Measurements from ENCODE around the gene HDAC3.

Gene HDAC3

DNA sequence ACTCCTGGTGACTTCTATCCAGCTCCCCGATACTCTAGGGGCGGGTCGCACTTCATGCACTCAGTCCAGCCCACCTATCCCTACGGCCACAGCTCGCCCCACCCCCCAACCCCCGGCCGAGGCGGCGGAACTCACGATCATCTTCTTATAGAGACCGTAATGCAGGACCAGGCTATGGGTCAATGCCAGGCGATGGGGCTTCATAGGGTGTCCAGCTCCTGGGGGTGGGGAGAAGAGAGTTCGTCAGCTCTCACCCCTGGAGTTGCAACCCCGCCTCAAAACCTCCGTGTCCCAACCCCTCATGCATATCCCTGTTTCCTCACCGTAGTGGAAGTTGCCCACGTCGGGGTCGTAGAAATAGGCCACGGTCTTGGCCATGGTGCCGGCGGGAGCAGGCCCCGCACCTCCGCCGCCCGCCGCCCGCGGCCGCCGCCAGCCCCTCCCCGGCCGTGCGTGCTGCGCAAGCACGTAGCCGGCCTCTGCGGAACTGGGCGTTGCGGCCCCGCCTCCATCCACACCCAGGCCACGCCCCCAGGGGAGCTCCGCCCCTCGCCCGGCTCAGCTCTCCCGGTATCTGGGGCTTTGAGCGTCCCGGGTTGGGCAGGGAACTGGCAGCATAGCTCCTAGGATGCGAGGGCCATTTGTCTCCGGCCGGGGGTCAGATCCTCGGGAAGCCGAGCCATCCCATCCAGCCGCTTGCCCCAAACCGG, at the start of gene HDAC3, which contains the start of gene RELL2:
HDAC3 (minus strand) TSS at position 437 of the 710 bp plus-strand sequence; CDS start at position 378, 59 bp downstream.
RELL2 (plus strand) TSS at position 585 of the 710 bp plus-strand sequence. CDS start 1,229 bp downstream, outside the sequence.
- H3K4me1 Mint-ChIP-seq, result peaks cover 57% of the 10 kb centered on the region
- H3K9me3 Mint-ChIP-seq, result no peaks in the 10 kb centered on the region
- H3K27ac Mint-ChIP-seq, result peak within 1 kb of the TSS; percentile 36
- H3K36me3 Mint-ChIP-seq, result peaks cover 7% of the 10 kb centered on the region
- H3K4me3 Mint-ChIP-seq, result peak within 1 kb of the TSS; percentile 90
- H3K27me3 Mint-ChIP-seq, result no peaks in the 10 kb centered on the region

DNA sequence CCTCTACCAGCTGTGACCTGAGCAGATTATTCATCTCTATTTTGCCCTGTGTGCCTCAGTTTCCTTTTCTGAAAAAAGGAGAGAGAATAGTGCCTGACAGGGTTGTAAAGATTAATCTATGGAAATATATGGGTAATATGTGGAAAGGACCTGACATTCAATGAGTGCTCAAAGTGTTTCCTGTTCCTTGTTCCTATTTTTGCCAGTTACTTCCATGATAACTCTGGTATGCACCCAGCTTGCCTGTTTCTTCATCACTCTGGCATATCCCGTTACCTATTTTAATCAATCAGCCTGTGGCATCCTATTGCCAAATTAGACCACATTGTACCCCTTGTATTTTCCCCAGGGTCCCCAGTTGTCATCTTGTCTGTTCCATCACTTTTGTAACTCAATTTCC, 48.9 kb upstream of the HDAC3 start:
- Mint-ChIP-seq H3K36me3 (no peaks in the 10 kb centered on the region), H3K27me3 (no peaks in the 10 kb centered on the region), H3K4me3 (no peak overlapping the region), H3K9me3 (no peaks in the 10 kb centered on the region), H3K4me1 (peaks cover 23% of the 10 kb centered on the region), H3K27ac (no peak overlapping the region)

DNA sequence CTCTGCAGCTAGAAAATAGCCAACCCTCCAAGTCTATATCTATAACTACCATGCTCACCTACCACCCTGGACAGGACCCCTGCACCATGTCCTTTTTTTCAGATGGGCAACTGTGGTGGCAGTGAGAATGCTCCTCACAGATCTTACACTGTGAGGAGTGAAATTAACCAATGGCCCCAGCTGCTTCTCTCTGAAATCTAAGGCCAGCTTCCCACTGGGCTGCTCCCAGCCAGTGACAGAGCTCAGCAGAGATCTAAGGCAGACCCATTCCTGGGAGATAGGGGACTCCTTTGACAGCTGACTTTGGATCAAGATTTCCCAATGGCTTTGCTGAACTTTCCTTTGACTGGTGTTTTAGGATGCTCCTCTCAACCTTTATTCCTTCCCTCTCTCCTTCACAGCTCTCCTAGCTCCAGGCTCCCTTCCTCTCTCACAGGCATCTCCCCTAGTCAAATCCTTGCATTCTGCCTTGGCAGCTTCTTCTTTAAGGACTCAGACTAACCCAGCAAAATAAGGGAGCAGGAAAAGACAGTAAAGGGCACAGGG, 47.0 kb upstream of the HDAC3 start:
- no peaks in the 10 kb centered on the region for H3K36me3 Mint-ChIP-seq
- H3K9me3 Mint-ChIP-seq, result no peaks in the 10 kb centered on the region
- no peaks in the 10 kb centered on the region for H3K27me3 Mint-ChIP-seq
- peak overlapping the region; percentile 17 for H3K27ac Mint-ChIP-seq
- H3K4me1 Mint-ChIP-seq, result peaks cover 24% of the 10 kb centered on the region
- H3K4me3 Mint-ChIP-seq, result peak overlapping the region; percentile 54

DNA sequence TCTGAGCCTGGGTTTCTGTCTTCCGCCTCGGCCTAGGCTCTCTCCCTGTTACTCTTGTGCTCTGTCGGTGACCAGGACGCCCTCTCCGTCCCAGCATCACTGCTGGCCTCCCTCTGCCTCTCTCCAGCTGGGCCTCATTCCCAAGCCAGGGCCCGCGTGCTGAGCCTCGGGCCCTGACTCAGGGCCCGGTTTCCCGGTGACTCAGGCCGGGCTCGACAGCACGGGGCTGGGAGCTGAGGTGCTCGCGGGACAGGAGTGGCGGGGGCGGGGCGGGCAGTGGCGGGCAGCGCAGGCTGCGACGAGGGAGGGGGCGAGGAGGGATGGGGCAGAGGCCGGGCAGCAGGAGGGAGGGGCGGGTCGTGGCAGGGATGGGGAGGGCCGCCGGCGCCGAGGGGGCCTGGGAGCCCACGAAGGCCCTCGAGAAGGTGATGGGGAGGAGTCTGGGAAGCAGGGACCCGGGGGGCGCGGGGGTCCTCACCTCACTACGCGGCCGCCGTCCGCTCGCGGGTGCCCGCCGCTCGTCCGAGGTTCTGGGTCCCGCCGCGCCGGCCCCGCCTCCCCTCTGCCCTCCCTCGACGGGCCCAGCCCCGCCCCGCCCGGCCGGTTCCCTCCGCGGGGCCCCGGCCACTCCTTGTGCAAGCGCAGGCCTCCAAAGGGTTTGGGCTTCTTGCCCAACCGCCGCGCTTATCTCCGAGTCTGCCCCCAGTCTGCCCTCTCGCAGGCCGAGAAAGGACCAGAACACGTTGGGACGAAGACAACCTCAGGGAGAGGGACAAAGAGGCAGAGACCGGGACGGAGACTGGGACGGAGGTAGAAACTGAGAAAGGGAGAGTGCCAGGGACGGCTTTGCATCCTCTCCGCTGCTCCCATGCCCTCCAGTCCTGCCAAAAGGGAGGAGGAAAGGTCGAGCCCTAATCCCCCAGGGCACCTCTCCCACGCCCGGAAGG, 45.3 kb upstream of the HDAC3 start, which contains the start of gene ARAP3:
ARAP3 (minus strand) TSS at position 536 of the 947 bp plus-strand sequence. CDS start 1,744 bp downstream, outside the sequence.
- H3K36me3 Mint-ChIP-seq, result no peaks in the 10 kb centered on the region
- no peaks in the 10 kb centered on the region for H3K9me3 Mint-ChIP-seq
- H3K27ac Mint-ChIP-seq, result peak within 1 kb of the TSS; percentile 84
- peak within 1 kb of the TSS; percentile 79 for H3K4me3 Mint-ChIP-seq
- no peaks in the 10 kb centered on the region for H3K27me3 Mint-ChIP-seq
- H3K4me1 Mint-ChIP-seq, result peaks cover 24% of the 10 kb centered on the region

DNA sequence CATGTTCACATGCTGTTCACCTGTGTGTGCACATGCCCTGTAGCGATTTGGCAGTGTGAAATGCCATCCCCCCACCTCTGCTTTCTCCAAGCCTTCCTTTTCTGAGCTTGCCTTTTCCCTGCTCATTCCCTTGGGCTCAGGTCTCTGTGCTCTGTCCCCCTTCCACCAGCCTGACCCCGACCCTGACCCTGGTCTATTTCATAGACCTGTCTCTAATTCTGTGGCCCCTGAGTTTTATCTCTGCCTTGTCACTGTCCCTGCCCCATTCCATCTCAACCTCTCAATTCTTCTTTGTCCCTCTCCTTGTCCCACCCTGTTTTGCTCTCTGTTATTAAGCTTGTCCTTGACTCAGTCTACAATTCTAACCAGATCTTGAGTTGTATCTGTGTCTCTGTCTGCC, 44.6 kb upstream of the HDAC3 start:
- Mint-ChIP-seq H3K4me1 (peaks cover 24% of the 10 kb centered on the region), H3K27ac (peak overlapping the region; percentile 84), H3K4me3 (peak overlapping the region; percentile 79)

DNA sequence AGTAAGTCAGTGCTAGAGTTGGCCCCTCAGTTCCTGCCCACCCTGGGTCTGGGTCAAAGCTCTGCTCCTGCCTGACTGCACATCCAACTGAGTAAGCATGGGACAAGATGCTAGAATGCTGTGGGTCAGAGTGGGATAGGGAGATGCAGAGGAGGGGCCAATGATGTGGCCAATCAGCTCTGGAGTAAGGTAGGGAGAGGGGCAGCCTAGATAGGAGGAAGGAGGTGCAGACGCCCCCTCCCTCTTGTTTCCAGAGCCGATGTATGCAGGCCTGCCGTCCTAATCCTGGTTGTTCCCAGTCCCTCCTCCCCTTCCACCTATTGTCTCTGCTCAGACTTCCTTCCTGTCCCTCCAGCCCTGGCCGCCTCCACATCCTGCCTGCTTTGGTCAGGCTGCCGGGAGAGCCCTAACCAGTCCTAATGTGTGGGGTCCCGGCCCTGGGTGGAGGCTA, 44.1 kb upstream of the HDAC3 start:
- Mint-ChIP-seq H3K36me3 (no peaks in the 10 kb centered on the region), H3K4me1 (peaks cover 24% of the 10 kb centered on the region), H3K9me3 (no peaks in the 10 kb centered on the region), H3K27ac (no peak overlapping the region), H3K4me3 (peak overlapping the region; percentile 79), H3K27me3 (no peaks in the 10 kb centered on the region)

More for the DNA sequence above, 44.6 kb upstream of the HDAC3 start:
- Mint-ChIP-seq H3K27me3 (no peaks in the 10 kb centered on the region), H3K36me3 (no peaks in the 10 kb centered on the region), H3K9me3 (no peaks in the 10 kb centered on the region)

DNA sequence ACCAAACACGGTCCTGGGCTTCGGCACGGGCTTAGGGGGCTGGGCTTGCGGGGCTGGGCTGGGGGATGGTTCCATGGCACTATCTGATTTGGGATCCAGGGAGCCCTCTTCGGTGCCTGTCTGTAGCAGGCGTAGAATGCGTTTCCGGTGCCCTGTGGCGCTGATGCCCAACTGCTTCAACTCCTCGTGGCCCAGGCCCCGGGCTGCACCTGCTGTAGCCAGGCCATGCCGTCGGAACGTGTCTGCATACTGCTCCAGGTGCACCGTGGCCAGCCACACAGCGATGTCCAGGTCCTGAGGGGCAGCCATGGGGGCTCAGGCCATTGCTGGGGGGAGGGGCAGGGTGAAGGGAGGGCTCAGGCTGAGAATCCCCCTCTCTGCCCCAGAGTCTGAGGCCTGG, 43.5 kb upstream of the HDAC3 start:
- H3K27ac Mint-ChIP-seq, result no peak overlapping the region
- no peaks in the 10 kb centered on the region for H3K27me3 Mint-ChIP-seq
- H3K36me3 Mint-ChIP-seq, result no peaks in the 10 kb centered on the region
- H3K4me1 Mint-ChIP-seq, result peaks cover 24% of the 10 kb centered on the region
- H3K9me3 Mint-ChIP-seq, result no peaks in the 10 kb centered on the region
- no peak overlapping the region for H3K4me3 Mint-ChIP-seq

DNA sequence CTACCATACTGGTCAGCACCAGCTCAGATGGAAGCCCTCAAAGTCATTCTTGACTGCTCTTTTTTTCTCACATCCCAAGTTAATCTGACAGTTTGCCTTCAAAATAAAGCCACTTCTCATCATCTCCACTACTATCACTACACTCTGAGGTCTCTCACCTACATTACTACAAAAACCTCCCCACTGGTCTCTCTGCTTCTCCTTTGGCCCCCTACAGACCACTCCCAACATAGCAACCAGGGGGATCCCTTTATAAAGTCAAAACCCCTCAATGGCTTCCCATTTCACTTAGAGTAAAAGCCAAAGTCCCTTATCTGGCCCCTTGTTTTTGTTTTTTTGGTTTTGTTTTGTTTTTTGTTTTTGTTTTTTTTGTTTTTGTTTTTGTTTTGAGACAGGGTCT, 40.8 kb upstream of the HDAC3 start:
- H3K27me3 Mint-ChIP-seq, result no peaks in the 10 kb centered on the region
- no peaks in the 10 kb centered on the region for H3K9me3 Mint-ChIP-seq
- H3K27ac Mint-ChIP-seq, result no peak overlapping the region
- peaks cover 11% of the 10 kb centered on the region for H3K4me1 Mint-ChIP-seq
- no peak overlapping the region for H3K4me3 Mint-ChIP-seq
- H3K36me3 Mint-ChIP-seq, result no peaks in the 10 kb centered on the region

DNA sequence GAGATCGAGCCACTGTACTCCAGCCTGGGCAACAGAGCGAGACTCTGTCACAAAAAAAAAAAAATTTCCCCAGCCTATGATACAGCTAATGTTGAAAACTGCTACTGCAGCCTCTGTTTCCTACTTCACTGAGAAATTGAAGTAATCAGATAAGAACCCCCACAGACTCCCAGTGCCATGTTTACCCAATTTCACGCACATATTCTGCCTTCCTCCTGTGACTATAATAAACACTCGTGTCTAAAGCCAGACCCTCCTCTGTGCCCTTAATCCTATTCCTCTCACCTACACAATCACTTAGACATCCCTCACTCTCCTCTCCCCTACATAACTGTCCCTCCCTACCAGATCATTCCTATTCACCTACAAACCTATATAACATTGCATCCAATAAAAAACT, 39.0 kb upstream of the HDAC3 start:
- no peaks in the 10 kb centered on the region for H3K9me3 Mint-ChIP-seq
- H3K27ac Mint-ChIP-seq, result no peak overlapping the region
- H3K36me3 Mint-ChIP-seq, result no peaks in the 10 kb centered on the region

DNA sequence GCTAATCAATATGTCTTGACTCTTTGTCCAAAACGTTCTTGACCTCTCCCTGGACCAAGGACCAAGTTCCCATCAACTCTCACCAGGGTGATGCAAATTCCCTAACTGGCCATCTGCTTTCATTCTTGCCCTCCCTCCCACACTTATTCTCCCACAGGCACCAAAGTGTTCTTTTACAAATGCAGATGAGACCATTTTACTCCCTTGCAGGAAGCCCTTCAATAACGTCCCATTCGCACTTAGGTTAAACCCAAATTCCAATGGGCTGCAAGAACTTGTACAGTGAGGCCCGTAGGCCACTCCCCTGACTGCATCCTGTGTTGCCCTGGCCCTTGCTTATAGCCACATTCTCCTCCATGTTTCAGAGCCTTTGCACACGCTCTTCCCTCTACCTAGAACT, 38.1 kb upstream of the HDAC3 start:
- Mint-ChIP-seq H3K36me3 (no peaks in the 10 kb centered on the region), H3K27ac (no peak overlapping the region), H3K4me3 (no peak overlapping the region), H3K9me3 (no peaks in the 10 kb centered on the region), H3K27me3 (no peaks in the 10 kb centered on the region), H3K4me1 (no peaks in the 10 kb centered on the region)

More for the DNA sequence above, 39.0 kb upstream of the HDAC3 start:
- peaks cover 2% of the 10 kb centered on the region for H3K4me1 Mint-ChIP-seq
- H3K27me3 Mint-ChIP-seq, result no peaks in the 10 kb centered on the region
- H3K4me3 Mint-ChIP-seq, result no peak overlapping the region

DNA sequence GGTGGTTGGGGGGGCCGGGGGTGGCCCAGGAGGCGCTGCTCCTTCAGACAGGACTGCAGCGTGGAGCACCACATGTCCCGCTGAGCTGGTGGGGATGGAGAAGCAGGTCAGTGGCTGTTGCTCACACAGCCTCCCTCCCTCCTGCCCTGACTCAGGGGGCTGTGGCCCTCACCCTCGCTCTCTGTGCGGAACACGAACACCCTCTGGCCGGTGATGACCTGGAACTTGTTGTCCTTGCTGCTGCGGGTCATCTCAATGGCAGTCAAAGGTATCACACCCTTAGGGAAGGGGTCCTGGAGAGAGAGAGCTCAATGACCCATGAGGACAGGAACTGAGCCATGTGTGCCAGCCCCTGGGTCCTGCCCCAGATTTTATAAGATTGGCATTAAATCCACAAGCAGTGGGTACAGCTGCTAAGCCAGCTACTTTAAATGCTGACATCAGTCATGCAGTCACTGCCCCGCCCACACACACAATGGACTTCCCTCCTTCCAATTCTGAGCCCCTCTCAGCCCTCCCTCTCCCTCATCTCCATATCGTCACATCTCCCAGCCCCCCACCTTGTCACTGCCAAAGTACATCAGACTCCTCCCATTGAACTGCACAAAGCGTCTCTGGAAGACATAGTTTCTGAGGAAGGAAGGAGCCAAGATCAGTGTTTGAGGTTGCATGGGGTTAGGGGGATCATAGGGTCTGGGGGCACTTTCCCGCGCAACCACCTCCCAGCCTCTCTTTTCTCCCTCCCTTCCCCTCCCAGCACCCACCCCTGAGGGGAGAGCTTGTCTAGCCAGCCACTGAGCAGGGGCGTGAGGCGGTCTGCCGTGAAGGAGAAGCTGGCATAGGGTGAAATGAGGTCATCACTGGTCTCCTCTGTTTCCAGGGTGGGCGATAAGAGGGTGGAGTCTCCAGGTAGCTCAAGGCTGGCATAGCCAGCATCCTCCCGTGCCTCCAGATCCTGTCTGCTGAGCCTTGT, 36.5 kb upstream of the HDAC3 start:
- H3K36me3 Mint-ChIP-seq, result no peaks in the 10 kb centered on the region
- H3K27me3 Mint-ChIP-seq, result no peaks in the 10 kb centered on the region

DNA sequence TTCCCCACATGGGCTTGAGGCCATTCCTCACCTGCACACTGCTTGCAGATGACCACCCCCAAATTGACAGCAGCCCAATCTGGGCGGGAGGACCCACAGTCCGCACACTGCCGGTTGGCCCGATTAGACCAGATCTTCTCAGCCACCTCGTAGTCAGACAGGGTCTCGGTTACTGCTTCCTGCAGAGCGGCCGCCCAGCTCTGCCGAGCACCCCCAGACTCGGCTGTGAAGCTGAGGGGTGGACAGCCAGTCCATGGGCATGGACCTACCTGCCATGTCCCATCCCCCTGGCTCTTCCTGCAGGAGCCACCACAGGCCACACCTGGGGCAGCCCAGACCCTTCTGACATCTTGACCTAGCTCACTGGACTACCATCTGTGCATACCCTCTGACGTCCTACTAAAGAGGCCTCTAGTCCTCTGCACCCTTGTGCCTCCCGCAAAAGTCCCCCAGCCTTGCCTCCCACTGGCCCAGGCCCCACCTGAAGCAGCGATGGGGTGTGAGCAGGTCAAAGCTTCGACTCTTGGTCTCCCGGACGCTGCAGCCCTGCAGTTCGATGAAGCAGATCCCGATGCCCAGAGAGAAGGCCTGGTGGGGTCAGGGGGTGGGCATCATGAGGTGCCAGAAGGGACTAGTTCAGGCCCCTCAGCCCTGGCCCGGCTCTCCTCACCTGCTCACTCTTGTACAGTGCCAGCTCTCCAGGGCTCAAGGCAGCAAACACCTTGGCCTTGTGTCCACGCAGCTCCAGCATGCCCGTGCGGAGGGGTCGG, 35.6 kb upstream of the HDAC3 start:
- Mint-ChIP-seq H3K36me3 (no peaks in the 10 kb centered on the region), H3K27me3 (no peaks in the 10 kb centered on the region), H3K9me3 (no peaks in the 10 kb centered on the region), H3K4me3 (no peak overlapping the region), H3K27ac (no peak overlapping the region), H3K4me1 (no peaks in the 10 kb centered on the region)

More for the DNA sequence above, 36.5 kb upstream of the HDAC3 start:
- Mint-ChIP-seq H3K27ac (peak overlapping the region; percentile 42), H3K9me3 (no peaks in the 10 kb centered on the region), H3K4me3 (no peak overlapping the region), H3K4me1 (no peaks in the 10 kb centered on the region)

DNA sequence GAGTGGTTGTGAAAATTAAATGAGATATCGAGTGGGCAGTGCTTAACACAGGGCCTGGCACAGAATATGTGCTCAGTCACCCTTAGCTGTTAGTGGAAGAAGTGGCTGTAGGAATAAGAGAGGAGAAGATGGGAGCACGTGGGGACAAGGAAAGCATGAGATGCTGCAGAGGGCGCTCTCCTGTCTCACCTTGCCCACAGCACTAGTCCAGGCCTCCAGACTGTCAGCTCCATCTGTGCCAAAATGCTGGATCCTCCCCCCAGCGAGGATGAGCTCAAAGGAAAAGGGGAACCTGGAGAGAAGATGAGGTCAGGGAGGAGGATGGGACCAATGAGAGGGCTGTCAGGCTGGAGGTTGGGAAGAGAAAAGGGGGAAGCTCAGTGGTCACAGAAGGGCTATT, 32.9 kb upstream of the HDAC3 start:
- Mint-ChIP-seq H3K36me3 (no peaks in the 10 kb centered on the region), H3K4me1 (peaks cover 4% of the 10 kb centered on the region), H3K9me3 (no peaks in the 10 kb centered on the region), H3K4me3 (no peak overlapping the region), H3K27ac (no peak overlapping the region), H3K27me3 (no peaks in the 10 kb centered on the region)

Data from activated naive CD4-positive, alpha-beta T cell treated with anti-CD3 and anti-CD28 coated beads, Interleukin-2, amount 50 U/mL, for 24 hours (primary cell).